Measurements from ENCODE around the gene CLSTN2.

- TF ChIP-seq PHF8 (conservative IDR thresholded peaks at IDR 0.05; ENCODE audit: low read depth, low read length), result no peak
- no peak for TF ChIP-seq CTCF (IDR thresholded peaks at IDR 0.05; ENCODE audit: control extremely low read depth in 1 of 3, insufficient read depth in 1 of 3, low read depth in 1 of 3, low read length in 3 of 3)
- TF ChIP-seq YY1 (IDR thresholded peaks at IDR 0.05; ENCODE audit: low read depth, low read length), result no peak
- TF ChIP-seq SP1 (IDR thresholded peaks at IDR 0.05; ENCODE audit: low read depth, low read length), result no peak
- no peak for TF ChIP-seq ATF2 (IDR thresholded peaks at IDR 0.05; ENCODE audit: low read length)
- TF ChIP-seq JUN (IDR thresholded peaks at IDR 0.05; ENCODE audit: low read depth, low read length), result no peak
Measured at GRCh38 chr3:140363801-140364200, 428.8 kb downstream of the CLSTN2 start.

Data from H1 (cell line).